Measurements from ENCODE around the gene IL15RA.

The IL15RA gene

DNA sequence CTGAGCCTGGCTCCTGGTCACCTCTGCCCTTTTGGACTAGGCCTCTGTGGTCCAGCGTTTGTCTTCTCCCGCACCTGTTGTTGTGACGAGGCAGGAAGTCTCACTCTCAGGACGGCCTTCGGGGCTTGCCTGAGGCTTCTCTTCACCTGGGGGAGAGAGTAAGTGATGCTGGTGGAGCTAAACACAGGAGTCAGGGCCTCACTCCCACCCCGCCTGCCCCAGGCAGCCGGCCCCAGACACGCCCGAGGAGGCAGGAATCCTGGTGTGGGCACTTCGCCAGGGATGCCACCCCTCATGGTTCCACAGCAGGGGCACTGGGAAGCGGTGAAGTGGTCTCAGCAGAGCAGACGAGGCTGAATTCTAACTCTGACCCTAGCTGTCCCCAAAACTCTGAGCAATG is 42.5 kb upstream of the IL15RA start:
- no peaks in the 10 kb centered on the region for H3F3A ChIP-seq (ENCODE audit: control insufficient read depth, insufficient read depth)
- no peak overlapping the region for H3K27ac ChIP-seq (ENCODE audit: low read depth, low read length)
- H3K4me1 ChIP-seq (ENCODE audit: control insufficient read depth, low read length): peaks cover 3% of the 10 kb centered on the region
- no peak for TF ChIP-seq EZH2phosphoT487 (IDR thresholded peaks at IDR 0.05; ENCODE audit: borderline replicate concordance, low read length)
- TF ChIP-seq, protein P1, sequence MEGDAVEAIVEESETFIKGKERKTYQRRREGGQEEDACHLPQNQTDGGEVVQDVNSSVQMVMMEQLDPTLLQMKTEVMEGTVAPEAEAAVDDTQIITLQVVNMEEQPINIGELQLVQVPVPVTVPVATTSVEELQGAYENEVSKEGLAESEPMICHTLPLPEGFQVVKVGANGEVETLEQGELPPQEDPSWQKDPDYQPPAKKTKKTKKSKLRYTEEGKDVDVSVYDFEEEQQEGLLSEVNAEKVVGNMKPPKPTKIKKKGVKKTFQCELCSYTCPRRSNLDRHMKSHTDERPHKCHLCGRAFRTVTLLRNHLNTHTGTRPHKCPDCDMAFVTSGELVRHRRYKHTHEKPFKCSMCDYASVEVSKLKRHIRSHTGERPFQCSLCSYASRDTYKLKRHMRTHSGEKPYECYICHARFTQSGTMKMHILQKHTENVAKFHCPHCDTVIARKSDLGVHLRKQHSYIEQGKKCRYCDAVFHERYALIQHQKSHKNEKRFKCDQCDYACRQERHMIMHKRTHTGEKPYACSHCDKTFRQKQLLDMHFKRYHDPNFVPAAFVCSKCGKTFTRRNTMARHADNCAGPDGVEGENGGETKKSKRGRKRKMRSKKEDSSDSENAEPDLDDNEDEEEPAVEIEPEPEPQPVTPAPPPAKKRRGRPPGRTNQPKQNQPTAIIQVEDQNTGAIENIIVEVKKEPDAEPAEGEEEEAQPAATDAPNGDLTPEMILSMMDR (IDR thresholded peaks at IDR 0.05; ENCODE audit: low read depth, low read length, poor library complexity, severe bottlenecking): no peak
- H3K9me3 ChIP-seq (ENCODE audit: control insufficient read depth, insufficient read depth, low read length): no peaks in the 10 kb centered on the region
- no peaks in the 10 kb centered on the region for H3K9me2 ChIP-seq (replicated peaks; ENCODE audit: control insufficient read depth, low read length)
- no peaks in the 10 kb centered on the region for H3K36me3 ChIP-seq (ENCODE audit: control insufficient read depth, low read length)
- no peaks in the 10 kb centered on the region for H4K20me1 ChIP-seq (ENCODE audit: control insufficient read depth, insufficient read depth, low read depth, low read length)
- no peaks in the 10 kb centered on the region for H3K79me2 ChIP-seq (ENCODE audit: control insufficient read depth, low read length)
- no peak overlapping the region for H3K4me3 ChIP-seq (ENCODE audit: low read length)
- H3K4me2 ChIP-seq (ENCODE audit: low read length): no peak overlapping the region
- H3K27me3 ChIP-seq (ENCODE audit: control insufficient read depth, low read length): no peaks in the 10 kb centered on the region

DNA sequence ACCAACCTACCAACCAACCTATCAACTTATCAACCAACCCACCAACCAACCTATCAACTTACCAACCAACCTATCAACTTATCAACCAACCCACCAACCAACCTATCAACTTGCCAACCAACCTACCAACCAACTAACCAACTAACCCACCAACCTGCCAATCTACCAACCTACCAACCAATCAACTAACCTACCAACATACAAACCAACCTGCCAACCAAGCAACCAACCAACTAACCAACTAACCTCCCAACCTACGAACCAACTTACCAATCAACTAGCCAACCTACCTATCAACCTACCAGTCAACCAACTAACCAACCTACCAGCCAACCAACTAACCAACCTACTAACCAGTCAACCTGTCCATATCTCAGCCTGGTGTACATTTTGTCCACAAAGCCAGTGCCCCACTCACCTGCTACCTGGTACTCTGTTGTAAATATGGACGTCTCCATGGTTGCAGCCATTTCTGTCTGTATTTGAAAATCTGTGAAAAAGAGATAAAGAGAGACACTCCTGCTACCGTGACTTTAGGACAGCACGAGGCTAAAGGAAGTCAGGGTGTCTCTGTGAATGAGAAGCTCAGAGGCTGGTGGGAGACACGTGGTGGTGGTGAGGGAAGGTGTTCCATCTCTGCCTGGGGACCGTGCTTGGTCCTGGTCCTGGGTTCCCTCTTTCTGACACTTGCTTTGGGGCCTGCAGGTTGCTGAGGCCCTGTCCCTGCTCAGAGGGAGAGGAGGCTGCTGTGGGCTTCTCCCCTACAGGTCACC is 41.9 kb upstream of the IL15RA start:
- H3K36me3 ChIP-seq (ENCODE audit: control insufficient read depth, low read length): no peaks in the 10 kb centered on the region
- no peaks in the 10 kb centered on the region for H4K20me1 ChIP-seq (ENCODE audit: control insufficient read depth, insufficient read depth, low read depth, low read length)
- H3K4me3 ChIP-seq (ENCODE audit: low read length): no peak overlapping the region
- no peaks in the 10 kb centered on the region for H3K27me3 ChIP-seq (ENCODE audit: control insufficient read depth, low read length)
- H3K9me3 ChIP-seq (ENCODE audit: control insufficient read depth, insufficient read depth, low read length): no peaks in the 10 kb centered on the region
- H3K4me2 ChIP-seq (ENCODE audit: low read length): no peak overlapping the region
- no peaks in the 10 kb centered on the region for H3K79me2 ChIP-seq (ENCODE audit: control insufficient read depth, low read length)
- H3K27ac ChIP-seq (ENCODE audit: low read depth, low read length): no peak overlapping the region
- no peaks in the 10 kb centered on the region for H3F3A ChIP-seq (ENCODE audit: control insufficient read depth, insufficient read depth)
- H3K9me2 ChIP-seq (replicated peaks; ENCODE audit: control insufficient read depth, low read length): no peaks in the 10 kb centered on the region
- no peak for TF ChIP-seq EZH2phosphoT487 (IDR thresholded peaks at IDR 0.05; ENCODE audit: borderline replicate concordance, low read length)
- TF ChIP-seq, protein P1 (IDR thresholded peaks at IDR 0.05; ENCODE audit: low read depth, low read length, poor library complexity, severe bottlenecking): no peak
- H3K4me1 ChIP-seq (ENCODE audit: control insufficient read depth, low read length): peaks cover 9% of the 10 kb centered on the region

DNA sequence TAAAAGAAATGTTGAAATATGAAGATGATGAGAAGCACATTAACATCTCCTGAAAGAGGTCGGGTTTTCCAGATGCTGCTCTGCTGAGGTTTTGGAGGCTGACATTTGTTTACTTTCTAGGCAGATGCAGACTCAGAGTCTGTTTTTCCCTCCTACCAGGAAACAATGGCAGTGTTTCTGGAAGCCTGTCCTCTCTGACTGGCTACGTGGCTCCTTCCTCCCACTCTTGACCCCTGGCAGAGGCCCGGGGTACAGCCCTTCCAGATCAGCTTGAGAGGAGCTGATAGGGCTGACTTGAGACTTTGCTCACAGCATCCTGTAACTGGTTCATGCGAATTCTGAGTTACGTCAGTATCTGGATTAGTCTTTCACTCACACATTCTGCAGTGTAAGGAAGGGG is 41.1 kb upstream of the IL15RA start:
- H3K79me2 ChIP-seq (ENCODE audit: control insufficient read depth, low read length): no peaks in the 10 kb centered on the region
- H3F3A ChIP-seq (ENCODE audit: control insufficient read depth, insufficient read depth): no peaks in the 10 kb centered on the region
- no peaks in the 10 kb centered on the region for H3K36me3 ChIP-seq (ENCODE audit: control insufficient read depth, low read length)
- TF ChIP-seq, protein P1 (IDR thresholded peaks at IDR 0.05; ENCODE audit: low read depth, low read length, poor library complexity, severe bottlenecking): no peak
- TF ChIP-seq EZH2phosphoT487 (IDR thresholded peaks at IDR 0.05; ENCODE audit: borderline replicate concordance, low read length): no peak
- H3K4me3 ChIP-seq (ENCODE audit: low read length): no peak overlapping the region
- H3K27me3 ChIP-seq (ENCODE audit: control insufficient read depth, low read length): no peaks in the 10 kb centered on the region
- H3K9me2 ChIP-seq (replicated peaks; ENCODE audit: control insufficient read depth, low read length): no peaks in the 10 kb centered on the region
- H3K9me3 ChIP-seq (ENCODE audit: control insufficient read depth, insufficient read depth, low read length): no peaks in the 10 kb centered on the region
- H3K27ac ChIP-seq (ENCODE audit: low read depth, low read length): no peak overlapping the region
- no peak overlapping the region for H3K4me2 ChIP-seq (ENCODE audit: low read length)
- H4K20me1 ChIP-seq (ENCODE audit: control insufficient read depth, insufficient read depth, low read depth, low read length): no peaks in the 10 kb centered on the region
- peaks cover 14% of the 10 kb centered on the region for H3K4me1 ChIP-seq (ENCODE audit: control insufficient read depth, low read length)

Measured in DOHH2 (cell line).